HG02642 (cell line): ENCODE data around the gene KIF6.

Source experiments
- ATAC-seq: cut with Tn5 transposase; IDR thresholded peaks from one replicate; pipeline ENCODE4 v1.9.1; 2021; ENCODE audit warnings: mild to moderate bottlenecking; ENCODE audit not compliant: unreplicated experiment, poor library complexity

KIF6 gene

GRCh38 chr6:39339096-39339867 lies 385.9 kb downstream of the KIF6 start:
- no peak for ATAC-seq

GRCh38 chr6:39338397-39338796 lies 386.8 kb downstream of the KIF6 start:
- no peak for ATAC-seq

GRCh38 chr6:39335780-39336545 lies 389.2 kb downstream of the KIF6 start:
- no peak for ATAC-seq

- no peak for ATAC-seq
Observed at GRCh38 chr6:39333644-39334438, 391.4 kb downstream of the KIF6 start.

GRCh38 chr6:39330476-39330875 lies 394.7 kb downstream of the KIF6 start:
- ATAC-seq: no peak

GRCh38 chr6:39330057-39330456 lies 395.2 kb downstream of the KIF6 start:
- peak; percentile 85 for ATAC-seq

GRCh38 chr6:39328066-39328465 lies 397.1 kb downstream of the KIF6 start:
- ATAC-seq: no peak

- ATAC-seq: no peak
Observed at GRCh38 chr6:39327507-39327906, 397.7 kb downstream of the KIF6 start.

- no peak for ATAC-seq
Observed at GRCh38 chr6:39322306-39322850, 402.8 kb downstream of the KIF6 start, which contains the start of gene KCNK16. Gene KCNK16, minus strand, starts transcription at chr6:39322702. Its CDS starts 162 bp downstream, at chr6:39322540.

GRCh38 chr6:39321761-39322160 lies 403.4 kb downstream of the KIF6 start:
- no peak for ATAC-seq

GRCh38 chr6:39320363-39320984 lies 404.7 kb downstream of the KIF6 start:
- ATAC-seq: no peak

- ATAC-seq: no peak
Observed at GRCh38 chr6:39319621-39320362, 405.4 kb downstream of the KIF6 start.

GRCh38 chr6:39317256-39317655 lies 408.0 kb downstream of the KIF6 start:
- ATAC-seq: no peak

GRCh38 chr6:39314273-39314795 lies 410.9 kb downstream of the KIF6 start, which contains the start of gene KCNK17:
Gene KCNK17, minus strand, starts transcription at chr6:39314419. Its CDS starts 99 bp downstream, at chr6:39314320.
- ATAC-seq: no peak

- ATAC-seq: no peak
Observed at GRCh38 chr6:39313526-39314272, 411.5 kb downstream of the KIF6 start.

GRCh38 chr6:39312912-39313525 lies 412.2 kb downstream of the KIF6 start:
- ATAC-seq: no peak

- no peak for ATAC-seq
Observed at GRCh38 chr6:39310542-39310941, 414.7 kb downstream of the KIF6 start.
